ENCODE data around the gene ATP5PB. TPM values are rescaled to one million over a fixed set of nuclear protein-coding genes. Genes with fewer than 3 reads are reported as not detected.

Gene ATP5PB
- total and polyA plus RNA-seq, 7 donors, result 157 to 849 (median 217) TPM

- TF ChIP-seq, protein P1, sequence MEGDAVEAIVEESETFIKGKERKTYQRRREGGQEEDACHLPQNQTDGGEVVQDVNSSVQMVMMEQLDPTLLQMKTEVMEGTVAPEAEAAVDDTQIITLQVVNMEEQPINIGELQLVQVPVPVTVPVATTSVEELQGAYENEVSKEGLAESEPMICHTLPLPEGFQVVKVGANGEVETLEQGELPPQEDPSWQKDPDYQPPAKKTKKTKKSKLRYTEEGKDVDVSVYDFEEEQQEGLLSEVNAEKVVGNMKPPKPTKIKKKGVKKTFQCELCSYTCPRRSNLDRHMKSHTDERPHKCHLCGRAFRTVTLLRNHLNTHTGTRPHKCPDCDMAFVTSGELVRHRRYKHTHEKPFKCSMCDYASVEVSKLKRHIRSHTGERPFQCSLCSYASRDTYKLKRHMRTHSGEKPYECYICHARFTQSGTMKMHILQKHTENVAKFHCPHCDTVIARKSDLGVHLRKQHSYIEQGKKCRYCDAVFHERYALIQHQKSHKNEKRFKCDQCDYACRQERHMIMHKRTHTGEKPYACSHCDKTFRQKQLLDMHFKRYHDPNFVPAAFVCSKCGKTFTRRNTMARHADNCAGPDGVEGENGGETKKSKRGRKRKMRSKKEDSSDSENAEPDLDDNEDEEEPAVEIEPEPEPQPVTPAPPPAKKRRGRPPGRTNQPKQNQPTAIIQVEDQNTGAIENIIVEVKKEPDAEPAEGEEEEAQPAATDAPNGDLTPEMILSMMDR (IDR thresholded peaks at IDR 0.05), result no peak
- TF ChIP-seq EP300 (IDR thresholded peaks at IDR 0.05) (no peak), POLR2AphosphoS5 (IDR thresholded peaks at IDR 0.05) (no peak), POLR2A (IDR thresholded peaks at IDR 0.05) (no peak)
- H3K4me1 ChIP-seq, result peaks cover 0 to 19% (median 11%) of the 10 kb centered on the region in 4 donors
- no peaks in the 10 kb centered on the region for H3K9me3 ChIP-seq
- intact Hi-C loops (cut with DNase I), result loop anchor here (5.0 kb wide), 1 partner anchor 228 kb away; no protein-coding TSS in a partner anchor
- H3K36me3 ChIP-seq, result no peaks in the 10 kb centered on the region
- H3K4me3 ChIP-seq, result no peak overlapping the region
- H3K27ac ChIP-seq, result no peak overlapping the region
- no peaks in the 10 kb centered on the region for H3K27me3 ChIP-seq
- DNase-seq, result no peak
- 63 to 88% methylated on average over 2 of the region's 2 CpGs for WGBS, 2 donors
Observed at GRCh38 chr1:111483876-111484275, 34.6 kb downstream of the ATP5PB start.

GRCh38 chr1:111484391-111485026 is 35.2 kb downstream of the ATP5PB start:
- Histone ChIP-seq H3K36me3 (no peaks in the 10 kb centered on the region), H3K27me3 (no peaks in the 10 kb centered on the region), H3K4me3 (no peak overlapping the region), H3K9me3 (no peaks in the 10 kb centered on the region), H3K4me1 (peaks cover 0 to 19% (median 11%) of the 10 kb centered on the region in 4 donors), H3K27ac (no peak overlapping the region)
- TF ChIP-seq POLR2AphosphoS5 (IDR thresholded peaks at IDR 0.05) (no peak), EP300 (IDR thresholded peaks at IDR 0.05) (no peak), POLR2A (IDR thresholded peaks at IDR 0.05) (no peak)
- TF ChIP-seq, protein P1 (IDR thresholded peaks at IDR 0.05), result no peak
- DNase-seq, result no peak
- intact Hi-C loops (cut with DNase I), result loop anchor here (5.0 kb wide), 1 partner anchor 228 kb away; no protein-coding TSS in a partner anchor

DNA sequence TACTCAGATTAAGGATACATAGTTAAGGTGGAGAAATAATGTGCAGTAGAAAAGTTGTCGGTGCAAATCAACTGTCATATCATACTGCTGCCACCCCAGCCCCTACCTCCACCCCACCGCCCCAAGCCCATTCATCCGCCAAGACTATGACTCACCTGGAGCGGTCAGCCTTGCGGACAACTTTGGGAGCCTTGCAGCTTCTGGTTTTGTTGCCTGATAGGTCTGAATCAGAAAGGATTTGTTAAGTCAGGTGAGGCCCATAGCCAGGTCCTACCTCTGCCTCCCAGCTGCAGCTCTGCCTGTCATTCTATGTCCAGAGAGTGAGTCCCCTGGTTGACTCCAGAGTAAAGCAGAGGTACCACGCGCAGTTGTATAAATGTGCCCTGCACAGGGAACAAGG is 37.2 kb downstream of the ATP5PB start:
- H3K36me3 ChIP-seq, result no peaks in the 10 kb centered on the region

DNA sequence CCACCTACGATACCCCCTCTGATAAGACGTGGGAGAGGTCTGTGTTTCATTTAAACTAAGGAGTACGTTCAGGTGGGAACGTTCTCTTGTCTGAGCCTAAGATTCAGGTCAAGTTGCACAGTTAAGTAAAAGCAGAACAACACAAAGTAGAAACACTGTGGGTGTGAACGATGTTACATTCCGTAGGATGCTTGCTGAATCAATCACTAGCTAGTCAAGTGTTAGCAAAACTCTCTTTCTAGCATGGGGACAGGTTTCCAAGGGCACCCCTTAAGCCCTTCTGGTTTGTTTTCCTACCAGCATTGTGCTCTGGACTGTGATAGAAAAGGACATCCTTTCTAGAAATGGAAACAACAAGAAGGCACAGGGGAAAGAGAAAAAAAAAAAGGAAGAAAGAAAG is 37.9 kb downstream of the ATP5PB start:
- intact Hi-C loops (cut with DNase I), result no loop called here

More for the DNA sequence above, 37.2 kb downstream of the ATP5PB start:
- Histone ChIP-seq H3K27me3 (no peaks in the 10 kb centered on the region), H3K4me3 (no peak overlapping the region), H3K27ac (no peak overlapping the region), H3K9me3 (no peaks in the 10 kb centered on the region), H3K4me1 (peaks cover 0 to 13% (median 10%) of the 10 kb centered on the region in 4 donors)
- 97% methylated on average over 7 of the region's 7 CpGs for WGBS, 2 donors
- no peak for DNase-seq
- intact Hi-C loops (cut with DNase I), result no loop called here
- no peak for TF ChIP-seq POLR2AphosphoS5 (IDR thresholded peaks at IDR 0.05)
- no peak for TF ChIP-seq EP300 (IDR thresholded peaks at IDR 0.05)
- TF ChIP-seq POLR2A (IDR thresholded peaks at IDR 0.05), result no peak
- TF ChIP-seq, protein P1 (IDR thresholded peaks at IDR 0.05), result no peak

More for the DNA sequence above, 37.9 kb downstream of the ATP5PB start:
- Histone ChIP-seq H3K4me3 (no peak overlapping the region), H3K27me3 (no peaks in the 10 kb centered on the region), H3K27ac (no peak overlapping the region), H3K4me1 (peaks cover 0 to 7% (median 4%) of the 10 kb centered on the region in 4 donors), H3K9me3 (no peaks in the 10 kb centered on the region), H3K36me3 (no peaks in the 10 kb centered on the region)
- no peak for DNase-seq
- TF ChIP-seq, protein P1 (IDR thresholded peaks at IDR 0.05), result no peak
- TF ChIP-seq POLR2AphosphoS5 (IDR thresholded peaks at IDR 0.05), result no peak
- no peak for TF ChIP-seq EP300 (IDR thresholded peaks at IDR 0.05)
- no peak for TF ChIP-seq POLR2A (IDR thresholded peaks at IDR 0.05)
- WGBS, 2 donors, result 82 to 89% methylated on average over 6 of the region's 6 CpGs

Measured in sigmoid colon (tissue), 7 donors.